SKM-1 (cell line): ENCODE measurements around the gene LINGO4.

ENCODE experiments used
- DNase-seq: peaks from one replicate; lab custom pipeline; 2025; ENCODE audit not compliant: unreplicated experiment; lab: John Stamatoyannopoulos, UW

The LINGO4 gene

GRCh38 chr1:151814426-151814825 lies 9.2 kb upstream of the LINGO4 start:
- no peak for DNase-seq

- DNase-seq: no peak
Measured at GRCh38 chr1:151813271-151813977, 8.2 kb upstream of the LINGO4 start.

DNA sequence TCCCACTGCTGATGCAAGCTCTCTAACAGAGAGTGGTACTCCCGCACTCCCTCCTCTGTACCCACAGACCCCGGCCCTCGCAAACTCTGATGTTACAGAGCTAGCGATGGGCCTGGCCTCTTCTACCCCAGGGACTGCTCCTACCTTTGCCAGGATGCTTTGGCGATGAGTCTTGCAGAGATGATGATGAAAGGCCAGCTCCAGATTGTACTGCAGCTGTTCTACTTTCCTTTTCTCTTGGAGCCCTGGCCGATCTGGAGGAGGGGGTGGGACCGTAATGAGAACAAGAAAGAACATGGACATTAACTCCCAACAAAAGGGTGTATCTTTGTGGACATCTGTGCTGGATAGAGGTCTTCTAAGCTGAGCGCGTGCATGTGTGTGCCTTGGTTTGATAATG lies 6.0 kb upstream of the LINGO4 start:
- no peak for DNase-seq

GRCh38 chr1:151809985-151810556 lies 4.9 kb upstream of the LINGO4 start:
- DNase-seq: no peak

DNA sequence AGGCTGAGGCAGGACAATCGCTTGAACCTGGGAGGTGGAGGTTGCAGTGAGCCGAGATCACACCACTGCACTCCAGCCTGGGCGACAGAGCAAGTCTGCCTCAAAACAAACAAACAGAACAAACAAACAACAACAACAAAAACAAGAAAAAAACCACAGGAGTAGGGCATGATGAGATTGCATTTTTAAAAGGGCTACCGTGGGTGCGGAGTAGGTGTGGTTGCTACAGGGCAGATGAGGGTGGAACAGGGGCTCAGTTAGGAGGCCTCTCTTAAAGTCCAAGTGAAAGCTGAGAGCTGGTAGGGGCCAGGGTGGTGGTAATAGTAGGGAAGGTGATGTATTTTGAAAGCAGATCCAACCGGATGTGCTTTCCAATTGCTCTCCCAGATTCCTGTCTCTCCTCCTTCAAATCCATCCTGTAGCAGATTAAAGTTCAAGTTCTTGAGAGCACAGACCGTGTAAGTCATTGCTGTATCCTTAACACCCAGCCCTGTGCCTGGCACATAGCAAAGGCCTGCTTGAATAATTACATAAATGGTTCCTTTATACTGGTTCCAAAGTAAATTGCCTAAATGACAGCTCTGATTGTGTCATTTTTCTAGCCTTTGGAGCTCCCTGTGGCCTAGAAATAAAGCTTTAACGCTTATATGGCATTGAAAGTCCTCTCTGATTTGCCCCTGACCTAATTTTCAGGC lies 4.2 kb upstream of the LINGO4 start:
- no peak for DNase-seq

- no peak for DNase-seq
Measured at GRCh38 chr1:151807766-151808165, 2.5 kb upstream of the LINGO4 start.

DNA sequence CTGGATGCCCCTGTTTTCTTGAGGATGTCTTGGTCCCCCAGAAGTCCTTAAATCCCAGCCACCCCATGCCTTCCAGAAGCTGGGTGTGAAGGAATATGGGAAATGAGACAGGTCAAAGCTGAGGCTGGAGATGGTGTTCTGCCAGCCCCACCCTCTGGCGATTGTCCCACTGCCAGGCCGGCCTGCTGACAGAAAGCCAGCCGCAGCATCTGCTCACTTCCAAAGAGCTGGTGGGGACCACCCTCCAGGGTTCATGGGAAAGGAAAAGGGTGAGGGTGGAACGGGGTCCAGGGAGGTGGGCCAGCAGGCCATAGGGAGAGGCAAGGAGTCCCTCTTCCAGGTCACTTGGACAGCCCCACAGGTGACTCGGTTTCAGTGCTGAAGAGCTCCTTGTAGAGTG lies 1.9 kb upstream of the LINGO4 start:
- no peak for DNase-seq

DNA sequence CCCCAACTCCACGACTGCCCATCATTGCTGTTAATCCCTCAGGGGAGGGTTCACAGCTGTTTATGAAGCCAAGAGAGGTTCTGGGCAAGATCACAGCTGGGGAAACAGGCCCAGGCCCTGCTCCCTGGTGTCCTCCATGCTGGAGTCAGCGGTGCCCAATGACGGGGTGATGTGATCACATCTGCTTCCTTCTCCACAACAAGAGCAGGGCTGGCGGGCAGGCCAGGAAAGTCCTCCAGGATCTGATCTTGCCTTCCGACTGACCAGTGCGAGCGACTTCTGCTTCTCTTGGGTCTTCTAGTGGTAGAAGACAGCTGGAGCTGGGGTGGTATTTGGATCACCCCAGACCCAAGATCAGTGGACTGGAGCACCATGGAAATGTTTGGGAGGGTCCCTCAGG lies 951 bp upstream of the LINGO4 start:
- DNase-seq: no peak

DNA sequence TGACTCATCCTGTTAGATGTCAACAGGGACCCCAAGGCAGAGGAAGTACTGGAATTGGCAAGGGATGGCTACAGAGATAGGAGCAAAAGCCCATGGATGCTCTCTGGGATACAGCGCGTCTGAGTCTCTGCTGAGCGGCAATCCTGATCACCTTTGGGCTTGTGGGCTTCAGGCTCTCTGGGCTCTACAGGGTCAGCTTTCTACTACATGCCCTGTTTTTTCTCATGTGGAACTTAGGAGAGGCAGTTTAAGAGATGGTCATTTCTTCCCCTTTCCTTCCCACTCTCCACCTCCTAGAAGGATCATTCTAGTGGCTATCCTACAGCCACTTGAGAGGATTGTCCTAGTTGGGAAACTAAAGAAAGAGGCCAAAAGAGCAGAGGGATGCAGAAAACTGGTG lies 1.3 kb downstream of the LINGO4 start:
- no peak for DNase-seq

DNA sequence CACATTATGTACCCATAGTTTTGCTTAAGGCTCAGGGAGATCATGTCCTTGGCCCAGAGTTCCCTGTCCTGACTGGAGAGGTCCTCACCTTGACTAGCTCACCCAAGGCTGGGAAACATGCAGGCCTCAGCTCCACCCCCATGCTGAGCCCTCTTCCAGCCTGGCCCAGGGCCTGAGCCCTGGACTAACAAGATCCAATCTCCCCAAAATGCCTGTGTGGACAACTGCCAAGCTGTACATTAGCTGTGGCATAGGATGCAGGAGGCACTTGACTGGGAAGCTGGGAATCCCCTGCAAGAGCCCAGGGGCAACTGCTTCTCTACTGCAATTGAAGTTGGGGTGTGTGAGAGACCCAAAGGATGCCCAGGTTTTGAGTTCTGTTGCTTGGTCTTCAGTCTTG lies 2.1 kb downstream of the LINGO4 start:
- no peak for DNase-seq

DNA sequence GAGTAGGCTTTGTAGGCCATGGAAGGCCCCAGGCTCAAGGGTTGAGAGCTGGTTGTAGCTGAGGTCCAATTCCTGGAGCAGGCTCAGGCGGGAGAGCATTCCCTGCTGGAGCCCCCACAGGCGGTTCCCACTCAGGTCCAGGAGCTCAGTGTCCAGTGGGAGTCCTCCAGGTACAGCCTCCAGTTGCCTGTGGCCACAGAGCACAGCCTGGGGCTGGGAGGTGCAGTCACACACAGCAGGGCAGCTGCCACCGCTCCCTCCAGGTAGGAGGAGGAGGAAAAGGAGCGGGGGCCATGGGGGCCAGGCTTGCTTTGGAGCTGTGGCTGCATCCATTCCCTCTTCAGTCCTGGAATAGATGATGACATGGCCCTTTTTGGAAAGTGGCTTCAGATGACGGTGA lies 2.8 kb downstream of the LINGO4 start:
- DNase-seq: no peak

DNA sequence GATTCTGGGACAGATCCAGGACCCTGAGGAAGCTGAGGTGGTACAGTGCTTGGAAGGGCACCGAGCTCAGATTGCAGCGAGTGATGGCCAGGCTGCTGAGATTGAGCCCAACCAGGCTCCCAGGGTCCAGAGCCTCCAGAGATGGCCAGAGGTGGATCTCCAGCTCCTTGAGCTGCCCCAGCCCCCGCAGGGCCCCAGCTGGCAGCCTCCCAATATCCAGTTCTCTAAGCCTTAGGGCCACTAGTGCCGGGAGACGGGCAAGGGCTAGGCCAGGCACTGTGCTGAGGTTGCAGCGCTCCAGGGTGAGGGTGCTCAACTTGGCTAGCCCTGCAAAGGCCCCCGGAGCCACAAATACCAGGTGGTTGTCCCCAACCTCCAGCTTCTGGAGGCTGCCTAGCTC lies 3.4 kb downstream of the LINGO4 start:
- DNase-seq: no peak

DNA sequence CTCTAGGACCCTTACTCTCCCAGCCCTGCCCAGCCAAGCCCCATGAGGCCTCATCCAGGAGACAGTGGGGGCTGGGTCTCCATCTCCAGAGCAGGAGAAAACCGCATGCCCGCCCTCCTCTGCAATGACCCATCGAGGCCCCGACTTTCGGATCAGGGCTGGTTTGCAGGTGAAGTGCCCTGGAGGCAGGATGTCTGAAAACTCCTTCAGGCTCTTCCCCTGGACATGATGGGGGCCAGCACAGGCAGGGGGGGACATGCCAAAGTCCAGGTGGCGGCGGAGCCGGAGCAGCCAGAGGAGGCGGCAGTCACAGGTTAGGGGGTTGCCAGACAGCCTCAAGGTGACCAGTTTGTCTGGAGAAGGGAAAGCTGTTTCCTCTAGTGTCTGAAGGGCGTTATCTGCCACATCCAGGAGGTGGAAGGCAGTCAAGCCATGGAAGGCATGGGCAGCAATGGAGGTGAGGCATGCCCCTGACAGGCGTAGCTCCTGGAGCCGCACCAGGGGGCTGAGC lies 3.9 kb downstream of the LINGO4 start:
- no peak for DNase-seq

DNA sequence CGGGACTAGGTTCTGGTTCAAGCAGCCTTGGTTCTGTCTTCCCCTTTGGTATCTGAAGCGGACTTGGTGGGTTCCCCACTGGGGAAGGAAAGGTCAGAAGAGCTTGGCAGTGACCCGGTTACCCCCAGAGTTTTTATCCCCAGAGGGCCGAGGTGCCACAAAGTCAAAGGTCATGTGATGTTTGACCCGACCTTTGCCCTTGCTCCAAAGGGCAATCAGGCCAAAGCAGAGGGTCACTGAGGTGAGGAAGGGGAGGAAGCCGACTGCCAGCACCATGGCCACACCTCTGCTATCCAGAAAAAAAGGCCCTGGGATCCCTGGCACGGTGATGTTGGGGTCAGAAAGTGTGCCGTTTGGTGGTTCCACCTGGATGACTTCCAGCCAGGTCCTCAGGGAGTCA lies 4.4 kb downstream of the LINGO4 start:
- DNase-seq: no peak

DNA sequence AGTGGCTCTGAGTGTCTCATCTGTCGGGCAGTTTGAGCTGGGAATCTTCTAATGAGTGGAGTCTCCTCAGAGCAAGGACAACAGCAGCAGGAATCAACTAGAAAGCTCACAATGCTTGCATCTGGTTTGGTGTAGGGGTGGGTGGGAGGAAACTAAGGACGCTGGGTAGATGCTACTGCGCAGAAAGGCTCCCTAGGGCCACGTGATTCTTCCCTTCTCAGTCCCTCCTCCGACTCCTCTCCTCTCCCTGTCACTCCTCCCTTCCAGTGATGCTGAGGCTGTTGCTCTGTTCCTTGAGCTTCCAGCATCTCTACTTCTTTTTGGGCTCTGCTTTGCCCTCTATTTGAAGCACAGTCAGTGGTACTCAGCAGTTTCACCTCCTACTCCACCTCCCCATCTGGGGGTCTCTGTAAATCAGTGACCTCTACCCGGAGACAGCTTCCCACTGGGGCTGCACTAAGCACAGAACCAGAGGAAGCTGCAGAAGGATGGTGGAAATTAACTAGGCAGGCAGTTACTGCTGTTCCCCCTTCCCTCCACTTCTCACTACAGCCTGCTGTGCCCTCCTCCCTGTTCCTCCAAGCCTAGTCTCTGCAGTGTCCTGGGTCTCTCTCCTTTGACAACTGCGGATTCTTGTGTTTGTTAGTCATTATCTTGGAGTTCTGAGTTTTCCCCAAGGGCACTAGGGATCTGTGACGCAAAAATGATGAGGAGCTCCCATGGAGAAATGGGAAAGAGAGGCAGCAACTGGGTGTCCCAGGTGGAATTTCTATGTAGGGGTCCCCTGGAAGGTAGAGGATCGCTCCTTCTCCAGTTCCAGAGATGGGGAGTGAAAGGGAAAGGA lies 5.8 kb downstream of the LINGO4 start:
- DNase-seq: no peak

GRCh38 chr1:151798571-151798970 lies 6.6 kb downstream of the LINGO4 start:
- DNase-seq: no peak

DNA sequence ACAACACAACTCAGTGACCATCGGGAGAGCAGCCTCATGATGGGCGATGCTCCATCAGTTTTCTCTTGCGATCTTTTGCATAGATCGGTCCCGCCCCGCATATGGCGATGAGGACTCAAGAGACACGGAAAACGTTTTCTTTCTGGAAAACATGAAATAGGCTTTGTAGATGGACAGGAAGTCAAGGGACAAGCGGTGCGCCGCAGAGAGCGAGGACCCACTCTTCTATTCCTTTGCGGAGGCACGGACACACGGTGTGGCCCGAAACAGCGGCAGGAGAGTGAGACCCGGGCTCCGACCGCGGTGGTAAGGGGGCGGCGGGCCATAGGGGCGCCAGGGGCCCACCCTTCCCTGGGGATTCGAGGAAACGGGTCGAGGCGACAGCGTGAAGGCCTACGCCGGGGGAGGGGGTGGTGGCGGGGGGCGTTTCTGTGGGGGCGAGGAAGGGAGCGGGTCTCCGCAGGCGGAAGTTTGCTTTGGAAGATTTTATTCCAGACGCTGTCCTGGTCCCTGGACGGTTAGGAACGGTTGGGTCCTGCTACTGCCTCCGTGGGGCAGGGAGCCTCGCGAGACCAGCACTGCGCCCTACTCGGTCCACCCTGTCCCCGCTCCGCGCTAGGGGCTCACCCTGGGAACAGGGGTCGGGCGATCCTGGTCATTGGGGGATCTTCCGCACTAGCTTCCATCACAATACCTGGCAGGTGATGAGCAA lies 14.1 kb downstream of the LINGO4 start:
- DNase-seq: no peak

- peak; percentile 99 for DNase-seq
Measured at GRCh38 chr1:151790071-151790939, 14.9 kb downstream of the LINGO4 start, which contains the start of gene TDRKH. Gene TDRKH (minus strand): TSS chr1:151790500. CDS start chr1:151783022, 7,478 bp downstream.

- no peak for DNase-seq
Measured at GRCh38 chr1:151787689-151788088, 17.5 kb downstream of the LINGO4 start.

DNA sequence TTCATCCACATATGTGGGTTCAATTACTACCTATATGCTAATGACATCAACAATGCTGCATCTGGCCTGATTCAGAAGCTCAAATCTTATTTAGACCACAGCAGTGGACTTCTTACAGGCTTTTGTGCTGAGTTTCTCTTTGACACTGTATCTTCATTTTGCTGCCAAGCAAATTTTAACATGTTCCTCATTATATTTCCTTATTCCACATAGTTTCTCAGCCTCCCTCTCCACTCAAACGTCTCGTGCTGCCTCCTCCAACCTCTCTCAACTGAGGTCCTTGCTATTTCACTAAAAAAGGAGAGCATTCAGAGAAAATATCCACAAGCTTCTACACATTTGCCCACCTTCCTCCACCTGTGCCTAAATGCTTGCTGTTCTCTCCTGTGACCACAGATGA lies 21.4 kb downstream of the LINGO4 start:
- no peak for DNase-seq
